ENCODE data around the gene SEC14L1. TPM values are rescaled to one million over a fixed set of nuclear protein-coding genes. Genes with fewer than 3 reads are reported as not detected.

The SEC14L1 gene
- total RNA-seq, 1 experiment from 2014 or later, result 58.6 TPM

GRCh38 chr17:77150196-77150595 is 9.4 kb downstream of the SEC14L1 start:
- Histone ChIP-seq H3T11ph (ENCODE audit: low read length) (no peak overlapping the region), H3K56ac (ENCODE audit: insufficient read length, low read depth, low read length) (no peak overlapping the region), H3K27ac (ENCODE audit: insufficient read length, low read depth, low read length) (no peak overlapping the region), H3K23ac (ENCODE audit: insufficient read length, low read depth, low read length) (no peak overlapping the region), H2BK20ac (ENCODE audit: low read depth, low read length, poor library complexity, severe bottlenecking) (no peak overlapping the region), H3K14ac (ENCODE audit: insufficient read depth, low read length) (no peak overlapping the region), H2AFZ (ENCODE audit: low read length) (no peak overlapping the region), H4K20me1 (ENCODE audit: control insufficient read depth, insufficient read depth, insufficient read length) (peaks cover 2% of the 10 kb centered on the region), H3K4me1 (ENCODE audit: insufficient read depth, low read length) (peaks cover 13% of the 10 kb centered on the region; the same call in 1 of the 2 replicates), H2BK15ac (ENCODE audit: low read depth, low read length) (no peak overlapping the region), H3K79me1 (ENCODE audit: insufficient read depth, low read depth, low read length, poor library complexity, severe bottlenecking) (peaks cover 2% of the 10 kb centered on the region), H2BK5ac (ENCODE audit: insufficient read length, low read length) (no peak overlapping the region), H2BK120ac (ENCODE audit: low read depth, low read length, poor library complexity, severe bottlenecking) (no peak overlapping the region), H3K18ac (ENCODE audit: insufficient read length, low read depth, low read length) (no peak overlapping the region), H2AK5ac (ENCODE audit: insufficient read length, low read length) (no peak overlapping the region), H3K27me3 (ENCODE audit: insufficient read depth, low read length) (no peaks in the 10 kb centered on the region), H3K4me2 (ENCODE audit: insufficient read depth, insufficient read length, low read length) (no peak overlapping the region), H2BK12ac (ENCODE audit: insufficient read length, low read depth, low read length) (no peak overlapping the region), H4K91ac (ENCODE audit: insufficient read length, low read depth, low read length) (no peak overlapping the region), H3K4ac (ENCODE audit: low read depth, low read length) (no peak overlapping the region), H3K79me2 (ENCODE audit: insufficient read depth, low read length) (peaks cover 4% of the 10 kb centered on the region; the same call in 1 of the 2 replicates), H3K9ac (ENCODE audit: extremely low read depth, insufficient read length, low read length) (no peak overlapping the region), H4K5ac (ENCODE audit: insufficient read length, low read depth, low read length) (no peak overlapping the region), H4K8ac (replicated peaks; ENCODE audit: insufficient read length, low read depth, low read length) (no peak overlapping the region), H3K23me2 (ENCODE audit: insufficient read length, low read depth, low read length, poor library complexity, severe bottlenecking) (no peaks in the 10 kb centered on the region), H3K9me3 (ENCODE audit: control insufficient read depth, low read depth, low read length) (no peaks in the 10 kb centered on the region)
- no peak for TF ChIP-seq CTCF (conservative IDR thresholded peaks at IDR 0.05)
- Mint-ChIP-seq H3K27ac (peak overlapping the region in 1 of 3 experiments; percentile 28; a peak in 3 of 7 replicates), H3K36me3 (ENCODE audit: insufficient read depth in 1 of 3, low read depth in 3 of 3) (peaks cover 0 to 26% (median 24%) of the 10 kb centered on the region in 3 experiments; a peak in 5 of 7 replicates), H3K9me3 (no peaks in the 10 kb centered on the region), H3K4me3 (no peak overlapping the region), H3K27me3 (ENCODE audit: low read depth) (no peaks in the 10 kb centered on the region), H3K4me1 (peaks cover 37% of the 10 kb centered on the region in 2 experiments)
- no CpG with 5 or more reads among the region's 5 CpGs for WGBS (ENCODE audit: extremely low coverage, insufficient read length, low lambda C conversion rate)
- DNase-seq, result no peak
